ENCODE results near the gene UVSSA.
"Not testable (repeated sequence)": the region's sequence is repeated elsewhere in the genome, so short reads cannot be mapped to it uniquely, and the experiment has no call there.

The UVSSA gene

DNA sequence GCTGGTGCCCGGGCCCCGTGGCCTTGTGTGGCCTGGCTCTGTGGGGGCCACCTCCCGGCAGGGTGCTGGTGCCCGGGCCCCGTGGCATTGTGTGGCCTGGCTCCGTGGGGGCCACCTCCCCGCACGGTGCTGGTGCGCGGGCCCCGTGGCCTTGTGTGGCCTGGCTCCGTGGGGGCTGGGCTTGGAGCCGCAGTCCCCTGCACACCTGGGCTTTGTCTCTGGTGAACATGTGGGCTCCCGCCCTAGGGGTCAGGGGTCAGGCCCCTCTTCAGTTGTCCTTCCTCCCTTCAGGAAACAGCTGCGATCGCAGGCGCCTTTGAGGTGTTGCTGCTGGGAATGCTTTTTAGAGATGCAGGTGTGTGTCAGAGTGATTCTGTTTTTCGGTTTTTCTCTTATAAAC lies 17.2 kb downstream of the UVSSA start:
- no peak for DNase-seq (ENCODE audit: low spot score)

DNA sequence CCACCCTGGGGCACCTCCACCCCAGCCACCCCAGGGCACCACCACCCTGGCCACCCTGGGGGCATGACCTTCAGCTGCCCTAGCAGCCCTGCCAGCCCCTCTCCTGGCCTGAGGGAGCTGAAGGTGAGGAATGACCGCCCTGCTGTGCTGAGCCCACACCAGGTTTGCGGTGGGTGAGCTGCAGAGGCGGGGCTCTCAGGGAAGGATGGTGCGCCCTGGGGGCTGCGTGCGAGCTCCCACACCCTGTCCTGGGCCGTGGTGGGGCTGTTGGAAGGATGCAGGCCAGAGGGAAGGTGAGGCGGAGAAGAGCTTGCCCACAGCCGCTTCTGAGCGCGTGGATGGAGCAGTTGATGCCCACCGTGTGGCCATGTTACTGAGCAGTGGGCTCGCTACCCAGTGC lies 17.7 kb downstream of the UVSSA start:
- DNase-seq (ENCODE audit: low spot score), result no peak

GRCh38 chr4:1365271-1366178 lies 18.5 kb downstream of the UVSSA start:
- no peak for DNase-seq (ENCODE audit: low spot score)

DNA sequence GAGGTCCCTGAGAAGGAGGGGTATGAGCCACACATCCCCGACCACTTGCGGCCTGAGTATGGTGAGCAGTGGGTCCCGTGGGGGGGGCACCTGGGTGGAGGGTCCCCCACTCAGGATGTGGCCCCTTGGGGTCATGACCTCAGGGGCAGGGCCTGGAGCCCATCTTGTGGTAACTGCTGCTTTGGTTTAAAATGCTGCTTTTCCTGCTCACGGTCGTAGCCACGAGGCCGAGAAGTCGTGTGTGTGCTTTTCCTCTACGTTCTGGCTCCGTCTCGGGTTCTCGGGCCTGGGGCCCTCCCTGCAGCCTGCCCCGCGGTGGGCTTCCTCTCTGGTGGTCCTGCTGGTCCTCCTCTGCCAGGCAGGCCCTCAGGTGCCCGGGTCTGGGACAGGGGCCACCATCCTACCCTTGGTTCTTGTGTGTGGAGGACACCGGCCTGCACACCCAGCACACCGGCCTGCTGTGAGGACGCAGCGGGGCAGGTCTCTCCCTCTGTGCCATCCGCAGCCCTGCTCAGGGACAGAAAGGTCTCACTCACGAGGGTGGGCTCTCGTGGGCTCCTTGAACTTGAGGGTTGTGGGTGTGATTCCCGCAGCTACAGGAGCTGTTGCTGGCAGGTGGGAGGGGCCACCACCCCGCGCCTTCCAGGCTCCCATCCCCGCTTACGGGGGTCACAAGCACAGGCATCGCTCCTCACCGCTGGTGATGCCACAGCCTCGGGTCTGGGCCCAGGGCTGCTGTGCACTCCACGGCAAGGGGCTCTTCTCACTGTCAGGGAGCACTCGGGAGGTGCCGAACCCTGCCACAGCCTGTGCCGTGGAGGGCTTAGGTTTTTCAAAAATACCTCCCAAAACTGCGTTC lies 19.6 kb downstream of the UVSSA start:
- no peak for DNase-seq (ENCODE audit: low spot score)

GRCh38 chr4:1367230-1367935 lies 20.4 kb downstream of the UVSSA start:
- DNase-seq (ENCODE audit: low spot score), result no peak

- DNase-seq (ENCODE audit: low spot score), result no peak
Measured at GRCh38 chr4:1367936-1368289, 20.9 kb downstream of the UVSSA start.

DNA sequence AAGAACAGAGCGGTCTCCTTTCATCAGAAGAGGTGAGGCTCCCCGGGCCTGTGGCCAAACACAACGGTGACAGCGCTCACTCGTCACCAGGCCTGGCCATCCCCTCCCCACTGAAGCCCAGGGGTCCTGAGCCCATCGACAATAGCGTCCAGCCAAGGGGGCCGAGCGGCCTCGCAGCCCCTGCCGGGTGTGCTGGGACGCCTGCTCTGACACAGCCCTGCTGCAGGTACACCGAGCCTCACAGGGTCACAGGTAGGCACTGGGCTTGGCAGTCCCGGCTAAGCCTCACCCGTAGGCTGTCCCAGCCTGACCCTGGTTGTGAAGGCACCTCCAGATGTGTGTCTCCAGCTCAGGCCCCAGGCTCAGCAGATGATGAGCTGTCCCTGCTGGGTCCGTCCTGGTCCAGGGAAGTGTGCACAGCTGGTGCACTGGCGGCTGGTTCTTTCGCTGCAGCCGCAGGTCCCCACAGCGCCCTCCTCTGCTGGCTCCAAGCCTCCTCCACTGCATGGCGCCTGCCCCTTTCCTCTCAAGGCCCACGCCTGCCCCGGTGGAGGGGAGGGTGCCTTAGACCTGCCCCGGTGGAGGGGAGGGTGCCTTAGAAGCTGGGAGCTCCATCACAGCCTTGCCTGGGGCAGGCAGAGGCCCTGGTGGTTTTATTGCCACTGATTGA lies 21.5 kb downstream of the UVSSA start:
- DNase-seq (ENCODE audit: low spot score), result no peak

DNA sequence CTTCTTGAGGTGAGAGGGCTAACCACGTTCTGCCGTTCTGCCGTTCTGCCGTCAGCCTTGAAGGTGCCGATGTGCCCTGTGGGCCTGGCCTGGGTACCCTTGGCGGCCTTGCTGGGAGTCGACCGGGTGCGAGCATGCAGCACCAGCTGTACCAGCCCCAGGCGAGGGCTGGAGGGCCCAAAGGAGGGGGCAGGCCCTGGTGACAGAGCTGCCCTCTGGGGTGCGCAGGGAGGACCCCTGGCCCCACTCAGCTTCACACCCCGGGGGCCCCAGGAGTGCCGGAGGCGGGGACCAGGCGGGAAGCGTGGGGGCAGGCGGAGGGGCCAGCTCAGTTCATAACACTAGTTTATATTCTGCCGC lies 22.1 kb downstream of the UVSSA start:
- no peak for DNase-seq (ENCODE audit: low spot score)

GRCh38 chr4:1369479-1370079 lies 22.6 kb downstream of the UVSSA start:
- DNase-seq (ENCODE audit: low spot score), result no peak

DNA sequence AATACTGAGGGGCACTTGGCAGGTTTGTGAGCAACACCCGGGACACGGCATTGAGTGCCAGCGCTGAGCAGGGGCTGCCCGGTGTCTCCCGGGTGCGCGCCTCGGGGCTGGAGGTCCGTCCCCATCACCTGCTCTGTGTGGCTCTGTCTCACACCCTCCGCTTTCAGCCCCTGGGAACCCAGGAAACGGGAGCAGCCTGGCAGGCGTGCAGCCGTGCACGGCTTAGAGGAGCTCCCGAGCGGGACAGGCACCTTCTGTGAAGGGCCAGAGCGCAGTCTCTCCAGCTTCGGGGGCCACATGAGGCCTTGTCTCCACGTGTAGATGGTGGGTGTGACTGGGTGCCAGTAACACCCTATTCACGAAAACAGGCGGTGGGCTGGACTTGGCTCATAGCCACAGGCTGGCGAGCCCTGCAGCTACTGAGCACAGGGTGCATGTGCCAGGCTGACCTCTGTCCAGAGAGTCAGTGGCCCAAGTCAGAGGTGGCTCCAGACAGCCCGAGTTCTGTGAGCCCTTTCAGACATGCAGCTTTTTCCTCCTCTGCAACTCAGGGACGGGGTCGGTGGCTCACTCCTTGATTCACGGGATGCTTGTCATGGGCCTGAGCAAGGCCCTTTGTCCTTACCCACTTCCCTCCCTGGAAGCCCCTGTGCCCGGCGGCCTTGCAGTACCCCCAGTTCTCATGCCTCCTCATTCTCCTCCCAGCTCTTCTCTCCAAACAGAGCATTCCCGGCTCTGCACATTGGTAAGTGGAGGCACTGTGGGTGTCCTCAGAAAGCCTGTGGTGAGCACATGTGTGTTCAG lies 23.5 kb downstream of the UVSSA start:
- DNase-seq (ENCODE audit: low spot score), result no peak

GRCh38 chr4:1371176-1372165 lies 24.5 kb downstream of the UVSSA start:
- DNase-seq (ENCODE audit: low spot score), result no peak

DNA sequence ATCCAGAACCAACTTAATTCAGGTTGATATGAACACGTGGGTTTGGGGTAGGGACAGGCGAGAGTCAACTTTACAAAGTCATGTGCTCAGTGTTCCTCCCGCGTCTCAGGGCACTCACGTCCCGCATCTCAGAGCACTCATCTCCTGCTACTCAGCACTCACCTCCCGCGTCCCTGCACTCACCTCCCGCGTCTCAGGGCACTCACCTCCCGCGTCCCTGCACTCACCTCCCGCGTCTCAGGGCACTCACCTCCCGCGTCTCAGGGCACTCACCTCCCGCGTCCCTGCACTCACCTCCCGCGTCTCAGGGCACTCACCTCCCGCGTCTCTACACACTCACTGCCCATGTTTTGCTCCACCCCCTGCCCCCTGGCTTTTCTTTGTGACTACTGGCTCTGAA lies 25.6 kb downstream of the UVSSA start:
- DNase-seq (ENCODE audit: low spot score), result not testable (repeated sequence)

DNA sequence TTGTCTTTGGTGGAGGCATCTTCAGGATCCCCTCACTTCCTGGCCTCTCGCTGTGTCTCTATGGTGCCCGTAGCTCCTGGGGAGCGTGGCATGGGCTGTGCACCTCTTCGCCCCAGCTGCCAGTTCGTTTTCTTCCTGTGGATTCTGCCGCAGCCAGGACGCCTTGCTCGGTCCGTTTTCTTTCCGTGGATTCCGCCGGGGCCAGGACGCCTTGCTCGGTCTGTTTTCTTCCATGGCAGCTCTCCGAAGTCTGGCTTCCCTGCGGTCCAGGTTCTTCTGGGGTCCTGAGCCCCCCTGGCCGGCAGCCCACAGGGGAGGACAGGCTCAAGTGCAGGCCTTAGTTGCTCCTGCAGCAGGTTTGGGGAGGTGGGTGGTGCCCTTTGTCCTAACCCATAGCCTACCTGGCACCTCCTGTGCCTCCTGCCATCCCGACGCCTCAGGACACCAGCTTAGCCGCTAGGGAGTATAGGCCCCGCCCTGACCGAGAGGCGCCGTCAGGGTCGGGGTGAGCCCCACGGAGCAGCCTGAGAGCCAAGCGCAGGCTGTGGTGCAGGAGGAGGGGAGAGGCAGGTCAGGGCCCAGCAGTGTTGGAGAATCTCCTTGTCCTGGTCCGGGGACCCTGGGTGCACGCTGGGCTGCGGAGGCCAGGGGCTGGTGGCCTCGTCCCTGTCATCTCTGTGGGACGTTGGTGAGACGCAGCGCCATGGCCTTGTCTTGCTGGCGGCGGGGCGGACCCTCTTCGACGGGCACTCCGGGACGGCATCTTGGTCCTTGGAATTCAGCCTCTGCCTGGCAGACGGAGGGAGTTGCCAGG lies 27.1 kb downstream of the UVSSA start:
- DNase-seq (ENCODE audit: low spot score), result no peak

DNA sequence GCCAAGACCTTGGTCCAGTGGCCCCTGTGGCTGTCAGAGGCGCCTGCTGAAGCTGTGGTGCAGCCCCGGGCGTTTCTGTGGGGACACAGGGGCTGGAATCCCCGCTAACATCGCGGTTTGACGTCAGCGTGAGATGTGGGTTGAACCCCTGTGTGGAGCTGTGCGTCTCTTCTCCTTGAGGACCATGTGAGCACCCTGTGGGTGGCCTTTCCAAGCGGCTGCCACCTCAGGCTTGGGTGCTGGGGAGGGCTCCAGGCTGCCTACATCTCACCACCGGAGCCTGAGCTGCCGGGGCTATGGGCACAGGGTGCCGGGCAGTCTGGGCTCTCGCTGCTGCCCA lies 27.7 kb downstream of the UVSSA start:
- DNase-seq (ENCODE audit: low spot score), result no peak

DNA sequence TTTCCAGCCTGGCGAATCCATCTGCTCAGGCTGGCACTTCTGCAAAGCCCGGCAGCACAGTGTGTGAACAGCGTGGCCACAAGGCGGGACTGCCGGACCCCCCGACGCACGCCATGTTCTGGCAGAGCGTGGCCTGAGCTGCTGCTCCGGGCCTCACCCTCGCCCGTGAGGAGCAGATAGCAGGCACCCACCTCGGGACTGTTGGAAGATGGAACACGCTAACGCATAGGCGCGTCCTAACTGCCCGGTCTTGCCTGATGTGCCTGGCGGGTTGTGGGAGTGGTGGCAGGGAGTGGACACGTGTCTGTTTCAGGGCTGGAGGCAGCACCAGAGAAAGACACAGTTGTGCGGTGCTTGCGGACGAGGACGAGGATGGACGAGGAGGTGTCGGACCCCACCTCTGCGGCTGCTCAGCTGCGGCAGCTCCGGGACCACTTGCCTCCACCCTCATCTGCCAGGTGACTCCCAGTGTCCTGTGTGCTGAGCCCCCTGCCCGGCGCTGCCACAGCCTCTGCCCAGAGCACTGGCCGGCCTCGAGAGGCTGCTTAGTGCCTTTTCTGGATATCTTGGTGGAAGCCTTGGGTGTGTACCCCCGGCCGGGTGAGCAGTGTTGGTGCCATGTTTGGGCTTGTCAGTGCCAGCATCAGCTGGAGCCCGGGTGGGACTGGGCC lies 28.2 kb downstream of the UVSSA start:
- DNase-seq (ENCODE audit: low spot score), result no peak

GRCh38 chr4:1375761-1376322 lies 28.8 kb downstream of the UVSSA start:
- DNase-seq (ENCODE audit: low spot score), result no peak

GRCh38 chr4:1376391-1376840 lies 29.4 kb downstream of the UVSSA start:
- no peak for DNase-seq (ENCODE audit: low spot score)
